Fibroblast of lung (primary cell): ENCODE measurements around the gene FAM131A. TPM values are rescaled to one million over a fixed set of nuclear protein-coding genes. Genes with fewer than 3 reads are reported as not detected.

ENCODE experiments used
- DNase-seq, 2 donors: peaks; one replicate each; pipeline versions ENCODE4 v3.0.0 to v3.0.0-alpha.2; 2010; ENCODE audit warnings: low read depth in 2 of 2
- H2AFZ ChIP-seq: 2 replicates; pipeline ENCODE4 v1.5.1; 2012; ENCODE audit warnings: low read length, control low read depth, inconsistent platforms
- H3K27ac ChIP-seq: 2 replicates; pipeline ENCODE4 v1.5.1; 2011; ENCODE audit warnings: low read length, control low read depth; ENCODE audit not compliant: insufficient read depth
- H3K27me3 ChIP-seq: 2 replicates; pipeline ENCODE4 v1.5.1; 2011; ENCODE audit warnings: mild to moderate bottlenecking, low read length; ENCODE audit not compliant: control insufficient read depth, insufficient read depth
- H3K36me3 ChIP-seq: 2 replicates; pipeline ENCODE4 v1.5.1; 2011; ENCODE audit warnings: low read length; ENCODE audit not compliant: control insufficient read depth, insufficient read depth
- H3K4me1 ChIP-seq: 2 replicates; pipeline ENCODE4 v1.5.1; 2011; ENCODE audit warnings: low read length; ENCODE audit not compliant: control insufficient read depth, insufficient read depth; ENCODE audit errors: extremely low read depth
- H3K4me2 ChIP-seq: 2 replicates; pipeline ENCODE4 v1.5.1; 2011; ENCODE audit warnings: low read length, control low read depth; ENCODE audit not compliant: insufficient read depth; ENCODE audit errors: extremely low read depth
- H3K4me3 ChIP-seq, 4 experiments: fragments of 200-600 bp in 1 of 4; sonication (generic) in 1 of 4; replicated peaks in 1 of 4; 2 replicates each; pipeline ENCODE4 v1.5.1; 2011 to 2016; ENCODE audit warnings: low read length in 4 of 4, low read depth in 3 of 4, mild to moderate bottlenecking in 3 of 4, control low read depth in 2 of 4, inconsistent platforms in 1 of 4, mixed read lengths in 1 of 4; ENCODE audit not compliant: insufficient read depth in 1 of 4; ENCODE audit errors: control extremely low read depth in 1 of 4
- H3K79me2 ChIP-seq: 2 replicates; pipeline ENCODE4 v1.5.1; 2012; ENCODE audit warnings: mild to moderate bottlenecking, low read length, inconsistent platforms; ENCODE audit not compliant: control insufficient read depth, insufficient read depth
- H3K9ac ChIP-seq: 2 replicates; pipeline ENCODE4 v1.5.1; 2011; ENCODE audit warnings: mild to moderate bottlenecking, low read length, control low read depth; ENCODE audit not compliant: insufficient read depth
- H3K9me3 ChIP-seq: 2 replicates; pipeline ENCODE4 v1.5.1; 2012; ENCODE audit warnings: low read depth, low read length; ENCODE audit not compliant: control insufficient read depth, insufficient read depth
- H4K20me1 ChIP-seq: 2 replicates; pipeline ENCODE4 v1.5.1; 2011; ENCODE audit warnings: low read length; ENCODE audit not compliant: control insufficient read depth, insufficient read depth; ENCODE audit errors: extremely low read depth
- EZH2 ChIP-seq: IDR thresholded peaks from 2 replicates; pipeline ENCODE4 v1.5.1; 2012; ENCODE audit warnings: low read length, control low read depth, mild to moderate bottlenecking; ENCODE audit errors: missing control alignments
- polyA plus RNA-seq, 2 donors: library from polyadenylated mRNA; depleted of rRNA in 1 of 2; stranded (reverse) in 1 of 2; unstranded in 1 of 2; fragments of >200 nt; gene quantifications; 2 replicates each; pipeline ENCODE4 v1.2.1, GENCODE V29; 2011 to 2012; ENCODE audit warnings: missing spikeins in 1 of 2
- total RNA-seq: library from RNA; depleted of rRNA; stranded (reverse); fragments of >200 nt; gene quantifications from 2 replicates; pipeline ENCODE4 v1.2.1, GENCODE V29; 2014
- TF ChIP-seq, protein P1 (sequence below), 2 donors: IDR thresholded peaks in 1 of 2; conservative IDR thresholded peaks in 1 of 2; 1 replicate in 1 of 2; 2 replicates in 1 of 2; pipeline ENCODE4 v1.5.1; 2011 to 2012; ENCODE audit warnings: low read length in 2 of 2, control low read depth in 1 of 2, inconsistent platforms in 1 of 2, low read depth in 1 of 2, mild to moderate bottlenecking in 1 of 2

The FAM131A gene
- total and polyA plus RNA-seq, 2 donors (not counting 1 experiment from before 2014, with no cell fraction given), result 9.3 to 22.3 TPM

DNA sequence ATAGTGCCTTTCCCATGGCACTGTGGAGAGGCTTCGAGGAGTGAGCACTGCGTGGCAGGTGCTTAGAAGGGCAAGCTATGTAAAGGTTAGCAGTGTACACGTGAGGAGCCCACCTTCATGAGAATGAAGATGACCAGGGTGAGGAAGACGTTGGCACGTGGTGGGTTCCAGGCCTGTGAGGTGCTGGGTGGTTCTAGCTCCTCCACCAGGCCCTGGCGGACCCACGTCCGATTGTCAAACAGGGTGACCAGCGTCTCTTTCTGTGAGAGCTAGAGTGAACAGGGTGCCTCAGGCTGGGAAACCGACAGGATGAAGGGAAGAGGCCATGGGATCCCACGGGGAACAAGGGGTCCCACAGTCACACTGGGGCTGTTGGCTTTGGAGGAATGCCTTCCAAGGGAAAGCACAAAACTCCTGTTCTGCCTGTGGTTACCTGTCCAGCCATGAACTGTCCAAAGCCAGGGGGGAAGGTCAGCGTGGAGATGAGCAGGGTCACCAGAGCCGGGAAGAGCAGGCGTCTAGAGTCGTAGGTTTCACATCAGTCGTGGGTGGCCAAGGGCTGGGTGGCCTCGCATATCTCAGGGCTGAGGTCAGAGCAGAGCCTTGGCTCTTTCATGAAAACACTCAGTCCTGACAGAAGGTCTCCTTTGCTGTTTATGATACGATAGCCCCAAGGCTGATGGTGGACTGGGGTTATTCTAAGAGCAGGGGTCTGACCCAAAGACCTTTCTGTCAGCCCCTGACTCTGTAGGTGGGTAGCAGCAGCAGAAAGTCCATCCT, 18.1 kb downstream of the FAM131A start:
- no peaks in the 10 kb centered on the region for H3K79me2 ChIP-seq
- H2AFZ ChIP-seq, result no peak overlapping the region
- peaks cover 9% of the 10 kb centered on the region for H3K36me3 ChIP-seq
- no peaks in the 10 kb centered on the region for H4K20me1 ChIP-seq
- H3K27ac ChIP-seq, result no peak overlapping the region
- no peak overlapping the region for H3K4me3 ChIP-seq
- peaks cover under 1% of the 10 kb centered on the region for H3K4me1 ChIP-seq
- TF ChIP-seq EZH2, result no peak
- TF ChIP-seq, protein P1, sequence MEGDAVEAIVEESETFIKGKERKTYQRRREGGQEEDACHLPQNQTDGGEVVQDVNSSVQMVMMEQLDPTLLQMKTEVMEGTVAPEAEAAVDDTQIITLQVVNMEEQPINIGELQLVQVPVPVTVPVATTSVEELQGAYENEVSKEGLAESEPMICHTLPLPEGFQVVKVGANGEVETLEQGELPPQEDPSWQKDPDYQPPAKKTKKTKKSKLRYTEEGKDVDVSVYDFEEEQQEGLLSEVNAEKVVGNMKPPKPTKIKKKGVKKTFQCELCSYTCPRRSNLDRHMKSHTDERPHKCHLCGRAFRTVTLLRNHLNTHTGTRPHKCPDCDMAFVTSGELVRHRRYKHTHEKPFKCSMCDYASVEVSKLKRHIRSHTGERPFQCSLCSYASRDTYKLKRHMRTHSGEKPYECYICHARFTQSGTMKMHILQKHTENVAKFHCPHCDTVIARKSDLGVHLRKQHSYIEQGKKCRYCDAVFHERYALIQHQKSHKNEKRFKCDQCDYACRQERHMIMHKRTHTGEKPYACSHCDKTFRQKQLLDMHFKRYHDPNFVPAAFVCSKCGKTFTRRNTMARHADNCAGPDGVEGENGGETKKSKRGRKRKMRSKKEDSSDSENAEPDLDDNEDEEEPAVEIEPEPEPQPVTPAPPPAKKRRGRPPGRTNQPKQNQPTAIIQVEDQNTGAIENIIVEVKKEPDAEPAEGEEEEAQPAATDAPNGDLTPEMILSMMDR (conservative IDR thresholded peaks at IDR 0.05 in 1 of 2, IDR thresholded peaks at IDR 0.05 in 1 of 2; ENCODE audit: low read depth in 1 of 2, low read length in 2 of 2), result no peak
- H3K9ac ChIP-seq, result no peak overlapping the region
- no peaks in the 10 kb centered on the region for H3K9me3 ChIP-seq
- DNase-seq, result no peak
- no peaks in the 10 kb centered on the region for H3K27me3 ChIP-seq
- no peak overlapping the region for H3K4me2 ChIP-seq

DNA sequence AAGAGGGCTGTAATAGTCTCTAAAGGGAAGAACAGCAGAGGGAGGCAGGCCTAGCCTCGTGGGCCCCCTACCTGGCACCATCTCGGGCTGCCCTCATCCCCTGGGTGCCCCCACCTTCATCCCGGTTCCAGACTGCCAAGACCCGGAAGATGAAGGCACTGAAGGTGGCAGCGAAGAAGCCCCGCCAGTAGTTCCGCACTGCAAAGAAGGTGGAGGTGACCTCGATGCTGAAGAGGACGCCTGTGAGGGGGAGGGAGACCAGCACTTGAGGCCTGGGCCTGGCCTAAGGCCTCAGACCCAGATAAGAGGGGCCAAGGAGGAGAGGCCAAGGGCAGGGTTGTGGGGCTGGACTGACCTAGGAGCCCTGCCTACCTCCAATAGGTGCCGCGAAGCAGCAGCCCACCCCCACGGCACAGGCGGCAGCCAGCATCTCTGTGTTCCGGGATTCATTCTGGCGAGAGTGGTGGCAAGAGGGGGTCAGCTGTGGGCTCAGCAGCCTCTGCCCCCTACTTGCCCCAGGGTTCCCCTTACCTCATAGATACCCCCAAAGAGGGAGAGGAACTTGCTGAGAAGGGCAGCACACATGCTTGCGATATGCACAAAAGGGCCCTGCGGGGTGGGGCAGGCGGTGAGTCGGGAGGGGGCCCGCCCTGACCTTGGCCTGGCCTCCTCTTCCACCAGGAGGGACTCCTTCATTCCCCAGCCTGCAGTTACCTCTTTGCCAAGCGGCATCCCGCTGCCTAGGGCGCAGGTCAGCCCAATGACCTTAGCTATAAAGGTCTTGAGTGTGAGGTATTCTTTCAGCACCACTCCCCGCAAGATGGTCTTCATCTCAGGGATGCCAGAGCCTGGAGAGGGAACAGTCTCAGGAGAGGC, 20.1 kb downstream of the FAM131A start:
- TF ChIP-seq, protein P1 (conservative IDR thresholded peaks at IDR 0.05 in 1 of 2, IDR thresholded peaks at IDR 0.05 in 1 of 2; ENCODE audit: low read depth in 1 of 2, low read length in 2 of 2), result no peak
- TF ChIP-seq EZH2, result no peak
- no peaks in the 10 kb centered on the region for H3K9me3 ChIP-seq
- peaks cover 3% of the 10 kb centered on the region for H3K79me2 ChIP-seq
- peaks cover 3% of the 10 kb centered on the region for H3K36me3 ChIP-seq
- H3K4me1 ChIP-seq, result peaks cover 6% of the 10 kb centered on the region
- H3K4me2 ChIP-seq, result no peak overlapping the region
- H3K4me3 ChIP-seq, result no peak overlapping the region
- H2AFZ ChIP-seq, result no peak overlapping the region
- no peak overlapping the region for H3K27ac ChIP-seq
- H3K27me3 ChIP-seq, result no peaks in the 10 kb centered on the region
- no peak overlapping the region for H3K9ac ChIP-seq
- H4K20me1 ChIP-seq, result no peaks in the 10 kb centered on the region
- DNase-seq, result no peak

DNA sequence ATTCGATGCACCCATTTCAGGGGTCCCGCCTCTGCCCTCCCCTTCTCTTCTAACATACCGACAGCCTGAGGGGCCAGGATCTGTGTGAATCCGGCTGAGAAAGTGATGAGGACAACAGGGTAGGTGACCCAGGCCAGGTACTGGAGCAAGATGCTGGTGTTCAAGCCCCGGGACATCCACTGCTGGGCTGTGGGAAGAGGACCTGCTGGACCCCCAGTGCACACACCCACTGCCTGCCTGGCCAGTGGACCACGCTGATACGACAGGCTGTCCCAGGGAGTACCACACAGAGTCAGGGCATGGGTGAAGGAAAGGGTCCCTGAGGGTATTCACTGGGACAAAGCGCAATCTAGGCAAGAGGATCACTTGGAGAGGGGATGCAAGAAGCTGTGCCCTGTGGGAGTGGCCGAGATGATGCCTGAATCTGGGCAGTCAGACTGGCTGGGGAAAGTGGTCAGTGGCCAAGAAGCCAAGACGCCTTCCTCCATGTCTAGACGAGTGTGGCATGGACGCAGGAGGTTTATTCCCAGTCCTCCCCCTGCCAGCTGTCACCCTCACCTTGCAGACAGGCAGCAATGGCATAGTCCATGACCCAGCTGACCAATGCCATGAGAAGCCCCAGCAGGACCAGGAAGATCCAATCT, 20.8 kb downstream of the FAM131A start:
- TF ChIP-seq, protein P1 (conservative IDR thresholded peaks at IDR 0.05 in 1 of 2, IDR thresholded peaks at IDR 0.05 in 1 of 2; ENCODE audit: low read depth in 1 of 2, low read length in 2 of 2), result no peak
- TF ChIP-seq EZH2, result no peak
- Histone ChIP-seq H2AFZ (no peak overlapping the region), H3K79me2 (peaks cover 3% of the 10 kb centered on the region), H3K27ac (no peak overlapping the region), H3K4me1 (peaks cover 6% of the 10 kb centered on the region), H3K9me3 (no peaks in the 10 kb centered on the region), H3K36me3 (peaks cover 2% of the 10 kb centered on the region), H4K20me1 (no peaks in the 10 kb centered on the region), H3K4me3 (no peak overlapping the region), H3K4me2 (no peak overlapping the region), H3K27me3 (no peaks in the 10 kb centered on the region), H3K9ac (no peak overlapping the region)
- no peak for DNase-seq
